GM12873 (cell line): ENCODE measurements around the gene PTCD2.
A peak's percentile ranks its signal among the peaks of the same experiment; 100 is the strongest.

Source experiments
- CTCF ChIP-seq: IDR thresholded peaks from 2 replicates; pipeline ENCODE4 v1.5.1; 2012; ENCODE audit warnings: low read depth, mild to moderate bottlenecking, moderate library complexity, low read length, control low read depth; ENCODE audit not compliant: insufficient read depth; ENCODE audit errors: missing control alignments

PTCD2 gene

GRCh38 chr5:72352616-72353015, 32.4 kb downstream of the PTCD2 start:
- TF ChIP-seq CTCF, result no peak

DNA sequence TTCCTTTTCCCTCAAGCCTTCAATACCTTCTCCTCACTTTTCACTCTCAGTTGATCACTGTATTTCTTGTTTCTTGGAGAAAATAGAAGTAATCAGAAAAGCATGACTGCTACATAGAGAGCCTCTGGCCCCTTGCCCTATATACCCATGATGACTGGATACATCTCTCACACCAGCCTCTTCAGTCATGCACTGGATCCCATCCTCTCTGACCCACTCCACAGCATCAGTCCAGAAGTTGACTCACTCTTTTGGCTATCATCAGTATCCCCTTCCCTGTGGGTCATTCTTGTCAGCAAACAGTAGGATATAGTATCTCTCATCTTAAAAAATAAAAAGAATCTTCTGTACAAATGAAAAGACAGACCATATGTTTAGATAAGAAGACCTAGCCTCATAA, 32.9 kb downstream of the PTCD2 start:
- TF ChIP-seq CTCF, result no peak

- peak; percentile 28 for TF ChIP-seq CTCF
Observed at GRCh38 chr5:72355706-72356299, 35.6 kb downstream of the PTCD2 start.

DNA sequence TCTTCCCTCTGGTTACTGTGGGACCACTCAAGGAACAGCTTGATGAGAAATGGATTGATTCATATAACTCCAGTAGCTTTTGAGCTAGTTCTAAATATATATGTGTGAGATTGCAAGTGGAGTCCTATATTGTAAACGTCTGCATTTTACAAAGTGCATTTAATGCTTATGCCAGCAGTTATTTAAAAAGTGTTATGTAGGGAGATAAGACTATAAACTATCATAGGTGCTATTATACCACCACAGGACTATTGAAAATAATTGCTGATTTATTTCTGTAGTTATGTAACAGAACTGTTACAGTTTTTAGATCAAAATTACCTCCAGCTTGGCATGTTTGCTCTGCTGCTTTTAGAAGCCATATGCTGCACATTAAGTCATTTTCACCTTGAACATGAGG, 36.2 kb downstream of the PTCD2 start:
- no peak for TF ChIP-seq CTCF

DNA sequence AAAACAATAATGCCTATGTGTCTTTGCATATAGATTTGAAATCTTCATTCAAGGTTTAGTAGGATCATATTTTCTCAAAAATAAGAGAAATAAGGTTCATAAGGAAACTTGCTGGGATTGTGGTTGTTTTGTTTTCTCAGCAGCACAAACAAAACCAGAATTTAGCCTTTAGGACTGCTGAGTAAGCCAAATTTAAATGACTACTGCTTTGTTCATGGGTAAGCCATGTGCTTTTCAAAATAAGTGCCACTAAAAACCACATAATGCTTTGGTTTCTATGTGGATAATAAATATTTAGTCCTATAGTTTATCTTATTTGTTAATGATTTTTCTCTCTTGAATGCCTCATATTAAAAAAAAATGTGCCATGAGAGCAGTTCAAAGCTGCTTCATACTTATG, 38.8 kb downstream of the PTCD2 start:
- TF ChIP-seq CTCF, result no peak

- no peak for TF ChIP-seq CTCF
Observed at GRCh38 chr5:72359886-72360285, 39.7 kb downstream of the PTCD2 start.

- no peak for TF ChIP-seq CTCF
Observed at GRCh38 chr5:72363166-72363802, 43.1 kb downstream of the PTCD2 start.

DNA sequence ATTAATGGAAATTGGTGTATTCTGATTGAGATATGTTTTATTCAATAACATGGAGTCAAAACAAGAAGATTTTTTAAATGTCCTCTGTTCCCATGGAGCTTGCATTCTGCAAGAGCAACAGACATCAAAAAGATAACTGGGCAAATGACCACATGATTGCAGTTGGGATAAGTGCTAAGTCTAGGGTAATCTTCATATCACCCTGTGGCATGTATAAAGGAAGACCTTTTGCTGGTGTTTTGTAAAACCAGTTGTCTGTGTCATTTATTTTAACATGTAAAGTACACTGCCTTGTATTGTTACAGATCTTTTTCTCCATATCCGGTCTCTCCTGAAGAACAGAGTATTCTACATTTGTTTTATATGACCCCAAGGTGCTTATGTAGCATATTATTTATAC, 44.0 kb downstream of the PTCD2 start:
- no peak for TF ChIP-seq CTCF
